NCI-H1092 (cell line): ENCODE data around the gene CST8.

Source experiments
- DNase-seq: peaks from one replicate; lab custom pipeline; 2025; lab: John Stamatoyannopoulos, UW

Gene CST8

DNA sequence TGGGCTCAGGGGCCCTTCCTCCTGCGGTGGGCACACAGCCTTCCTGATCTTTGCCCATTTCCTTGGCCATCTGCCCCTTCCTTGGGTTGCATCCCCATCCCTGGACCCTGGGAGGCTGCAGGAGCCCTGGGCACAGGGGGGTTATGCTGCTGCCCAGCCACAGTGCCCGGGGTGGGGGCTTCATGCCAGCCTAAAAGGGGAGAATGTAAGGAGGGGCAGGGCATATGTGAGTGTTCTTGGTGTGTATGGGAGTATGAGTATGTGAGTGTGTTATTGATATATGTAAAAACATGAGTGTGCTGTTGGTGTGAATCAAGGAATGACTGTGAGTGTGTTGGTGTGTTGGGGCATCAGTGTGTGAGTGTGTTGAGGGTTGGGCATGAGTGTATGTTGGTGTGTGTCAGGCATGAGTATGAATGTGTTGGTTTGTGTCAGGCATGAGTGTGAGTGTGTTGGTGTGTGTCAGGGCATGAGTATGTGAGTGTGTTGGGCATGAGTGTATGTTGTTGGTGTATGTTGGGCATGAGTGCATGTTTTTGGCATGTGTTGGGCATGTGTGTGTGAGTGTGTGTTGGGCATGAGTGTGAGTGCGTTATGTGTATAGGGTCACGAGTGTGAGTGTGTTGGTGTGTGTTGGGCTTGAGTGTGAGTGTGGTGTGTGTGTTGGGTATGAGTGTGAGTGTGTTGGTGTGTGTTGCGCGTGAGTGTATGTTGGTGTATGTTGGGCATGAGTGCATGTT, 14.7 kb upstream of the CST8 start:
- DNase-seq = no peak

DNA sequence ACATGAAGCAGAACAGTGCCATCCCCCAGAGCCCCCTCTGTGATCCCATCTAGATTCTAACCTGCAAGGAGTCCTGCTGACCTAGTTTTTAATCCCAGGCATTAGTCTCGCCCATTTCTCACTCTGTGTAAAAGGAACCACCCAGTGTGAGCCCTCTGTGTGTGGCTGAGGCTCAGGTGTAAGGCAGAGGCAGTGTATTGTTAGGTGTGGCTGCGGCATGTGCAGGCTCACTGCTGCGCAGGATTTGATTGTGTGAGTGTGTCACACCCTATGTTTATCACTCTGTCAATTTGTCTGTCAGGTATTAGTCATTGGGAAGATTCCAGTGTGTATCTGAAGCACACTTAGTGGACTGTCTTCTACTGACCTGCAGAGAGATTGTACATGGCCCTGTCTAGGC, 13.7 kb upstream of the CST8 start:
- DNase-seq = no peak

DNA sequence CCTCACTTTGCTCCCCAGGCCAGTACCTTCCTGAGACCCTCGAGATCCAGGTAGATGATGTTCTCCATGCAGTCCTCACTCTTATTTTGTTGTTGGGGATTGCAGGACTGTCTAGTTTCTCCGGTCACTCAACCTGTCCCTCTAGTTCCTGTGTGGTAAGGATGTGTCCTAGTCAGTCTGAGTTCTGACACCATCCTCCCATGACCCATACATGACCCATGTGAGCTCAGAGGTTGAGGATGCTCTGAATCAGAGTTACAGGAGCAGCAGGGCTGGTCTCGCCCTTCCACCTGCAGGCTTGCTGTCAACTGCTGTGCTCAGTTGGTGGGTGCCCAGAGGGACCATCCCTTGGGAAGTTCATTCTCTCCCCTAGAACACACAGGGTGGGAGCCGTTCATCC, 11.9 kb upstream of the CST8 start:
- DNase-seq = no peak

DNA sequence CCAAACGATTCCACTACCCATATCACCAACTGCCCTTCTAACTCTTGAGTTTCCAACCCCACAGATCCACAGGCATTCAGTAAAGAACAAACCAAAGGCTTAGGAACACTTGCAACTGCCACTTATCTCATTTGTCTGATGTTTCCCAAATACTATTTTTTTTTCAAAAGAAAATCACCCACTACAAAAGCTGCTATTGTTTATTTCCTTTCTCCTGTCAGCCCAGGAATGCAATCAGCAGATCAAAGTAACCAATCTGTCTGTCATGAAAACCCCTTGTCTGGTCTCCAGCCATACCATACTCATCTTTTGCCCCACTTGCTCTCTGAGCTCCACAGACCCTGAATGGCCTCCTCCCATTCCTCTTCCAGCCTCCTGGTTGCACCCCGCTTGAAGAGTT, 8.8 kb upstream of the CST8 start:
- no peak for DNase-seq

DNA sequence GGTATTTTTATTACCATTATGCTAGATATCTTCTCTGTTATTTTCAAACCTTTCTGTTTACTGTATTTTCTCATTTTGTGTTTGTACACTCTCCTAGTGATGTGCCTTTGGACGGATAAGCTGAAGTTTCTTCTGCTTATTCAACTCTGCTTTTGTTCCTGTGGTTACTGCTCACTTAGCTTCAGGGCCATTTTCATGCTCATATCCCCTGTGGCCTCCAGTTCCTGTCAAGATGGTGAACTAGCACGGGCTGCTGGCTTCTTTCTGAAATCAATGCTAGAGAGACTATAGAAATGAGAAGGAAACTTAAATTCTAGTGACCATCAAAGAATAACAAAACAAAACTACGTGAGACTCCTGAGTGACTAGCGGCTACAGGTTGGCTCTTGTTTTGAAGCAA, 6.8 kb upstream of the CST8 start:
- no peak for DNase-seq

DNA sequence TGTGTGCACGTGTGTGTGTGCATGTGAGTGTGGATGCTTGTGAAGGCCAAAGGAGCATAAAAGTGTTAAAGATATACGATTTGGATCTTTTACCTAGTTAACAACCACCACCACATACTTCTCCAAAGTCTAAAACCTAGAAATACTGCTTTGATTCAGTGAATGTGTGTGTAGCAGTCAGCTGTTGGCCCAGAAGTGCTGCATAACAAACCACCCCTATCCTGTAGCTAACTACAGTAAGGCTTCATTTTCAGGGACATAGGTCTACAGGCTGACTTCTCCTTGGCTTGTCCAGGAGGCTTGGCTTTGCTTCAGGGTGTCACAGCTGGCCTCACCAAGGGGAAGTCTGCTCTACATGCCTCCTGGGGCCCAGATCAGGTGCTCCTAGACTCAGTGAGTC, 2.4 kb upstream of the CST8 start:
- no peak for DNase-seq

DNA sequence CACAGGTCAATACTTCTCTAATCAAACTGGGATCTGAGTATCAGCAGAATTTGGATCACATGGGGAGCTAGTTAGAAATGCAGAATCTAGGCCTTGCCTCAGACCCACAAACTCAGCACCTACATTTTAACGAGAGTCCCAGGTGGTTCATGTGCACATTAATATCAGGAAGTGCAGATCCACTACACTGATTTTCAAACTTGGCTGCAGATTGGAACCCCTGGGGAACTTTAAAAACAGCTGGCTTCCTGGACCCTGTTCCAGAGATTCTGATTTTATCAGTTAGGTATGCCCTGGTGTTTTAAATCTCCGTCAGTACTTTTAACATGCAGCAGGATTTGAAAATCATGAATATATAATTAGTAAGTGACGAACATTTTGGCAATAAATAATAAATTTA, 1.9 kb upstream of the CST8 start:
- no peak for DNase-seq

DNA sequence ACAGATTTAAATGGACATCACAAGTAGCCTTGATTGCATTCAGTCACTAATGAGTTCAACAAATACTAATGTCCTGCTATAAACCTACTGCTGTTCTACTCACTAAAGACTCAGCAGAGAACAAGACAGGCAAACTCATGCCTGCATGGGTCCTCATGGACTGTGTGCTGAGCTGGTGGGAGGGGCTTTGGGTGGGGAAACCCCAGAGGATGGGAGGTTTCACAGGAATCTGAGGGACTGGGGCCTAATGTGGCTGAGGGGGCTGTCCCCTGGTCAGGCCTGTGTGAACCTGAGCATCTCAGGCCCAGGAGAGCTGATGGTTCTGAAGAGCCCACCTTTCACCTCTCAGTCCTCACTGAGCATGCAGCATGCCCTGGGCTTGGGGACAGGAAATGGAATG, 1.4 kb downstream of the CST8 start:
- no peak for DNase-seq

DNA sequence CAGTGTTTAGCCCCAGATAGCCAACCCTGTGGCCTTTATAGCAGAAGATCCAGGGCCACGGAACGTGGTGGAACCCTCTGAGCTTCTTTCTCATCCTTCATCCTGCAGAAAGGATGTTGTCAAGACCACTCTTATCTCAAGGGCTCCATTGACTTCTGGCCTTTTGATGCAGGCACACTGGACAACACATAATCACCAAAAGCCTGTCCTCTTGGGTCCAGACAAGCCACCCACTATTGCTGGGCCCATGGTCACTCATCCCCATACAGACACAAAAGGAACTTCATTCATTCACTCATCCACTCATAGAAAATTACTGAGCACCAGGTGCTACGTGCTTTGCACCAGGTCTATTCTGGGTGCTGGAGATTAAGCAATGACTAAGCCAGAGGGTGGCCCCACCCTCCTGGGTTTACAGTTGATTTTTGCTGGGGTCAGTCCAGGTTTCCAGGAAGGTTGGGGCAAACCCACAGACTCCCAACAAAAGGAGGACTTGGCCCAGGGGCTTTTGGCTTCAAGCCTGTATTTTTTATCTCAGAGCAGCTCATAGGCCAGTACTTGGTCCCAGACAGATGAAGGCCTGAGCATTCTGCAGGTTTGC, 2.4 kb downstream of the CST8 start:
- no peak for DNase-seq

DNA sequence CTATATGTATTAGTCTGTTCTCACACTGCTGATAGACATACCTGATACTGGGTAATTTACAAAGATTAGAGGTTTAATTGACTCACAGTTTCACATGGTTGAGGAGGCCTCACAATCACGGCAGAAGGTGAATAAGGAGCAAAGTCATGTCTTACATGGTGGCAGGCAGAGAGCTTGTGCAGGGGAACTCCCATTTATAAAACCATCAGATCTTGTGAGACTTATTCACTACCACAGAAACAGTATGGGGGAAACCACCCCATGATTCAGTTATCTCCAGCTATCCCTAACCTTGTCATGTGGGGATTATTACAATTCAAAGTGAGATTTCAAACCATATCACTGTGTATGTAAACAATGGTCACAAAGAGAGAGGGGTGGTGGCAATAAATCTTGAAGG, 6.6 kb downstream of the CST8 start:
- no peak for DNase-seq

DNA sequence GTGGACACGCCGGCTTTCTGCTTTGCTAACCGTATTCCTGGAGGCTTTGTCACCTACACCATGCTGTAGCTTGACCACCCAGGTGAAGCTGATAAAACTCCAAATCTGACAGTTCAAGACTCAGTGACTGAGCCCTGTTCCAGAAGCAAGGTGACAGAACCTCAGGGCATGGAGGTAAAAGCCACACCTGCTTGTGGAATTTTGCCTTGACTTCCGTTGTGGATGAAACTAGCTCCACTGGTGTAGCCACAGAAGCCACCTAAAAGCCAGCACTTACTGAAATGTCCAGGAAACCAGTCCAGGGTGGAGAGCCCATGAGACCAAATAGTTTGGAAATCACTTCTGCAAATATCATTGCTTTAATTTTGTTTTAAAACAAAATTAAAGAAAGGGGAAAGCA, 11.0 kb downstream of the CST8 start:
- DNase-seq = no peak

DNA sequence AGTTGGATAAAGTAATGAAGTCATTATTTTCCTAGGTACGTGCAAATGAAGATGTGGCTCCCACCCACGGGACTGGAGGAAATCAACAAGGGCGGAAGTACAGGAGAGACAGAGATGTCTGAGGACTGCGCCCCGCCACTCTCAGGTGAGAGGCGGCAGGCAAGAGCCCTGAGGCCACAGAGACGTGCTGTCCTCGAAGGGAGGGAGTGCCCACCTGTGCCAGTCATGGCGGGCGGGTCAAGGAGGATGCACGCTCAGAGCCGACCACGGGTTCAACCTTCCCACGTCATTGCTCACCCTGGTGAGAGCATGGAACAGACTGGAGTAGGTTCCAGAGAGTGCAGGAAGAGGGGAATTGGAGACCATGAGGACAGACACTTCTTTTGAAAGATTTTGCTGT, 12.7 kb downstream of the CST8 start:
- no peak for DNase-seq

DNA sequence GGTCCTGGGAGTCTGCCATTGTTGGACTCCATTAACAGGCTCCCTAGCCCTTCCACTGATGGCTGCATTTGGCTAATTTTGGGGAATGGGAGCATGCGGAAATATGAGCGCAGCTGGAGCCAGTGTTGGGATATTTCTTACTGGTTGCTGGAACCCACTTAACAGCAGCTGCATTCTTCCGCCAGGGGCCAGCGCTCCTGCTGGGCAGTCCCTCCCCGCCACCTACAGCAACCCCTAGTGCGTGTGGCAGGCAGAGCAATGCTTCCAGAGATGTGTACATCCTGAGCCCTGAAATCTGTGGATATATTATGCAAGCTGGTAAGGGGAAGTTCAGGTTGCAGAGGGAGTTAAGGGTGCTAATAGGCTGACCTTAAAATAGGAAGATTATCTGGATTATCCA, 16.4 kb downstream of the CST8 start:
- DNase-seq = no peak

DNA sequence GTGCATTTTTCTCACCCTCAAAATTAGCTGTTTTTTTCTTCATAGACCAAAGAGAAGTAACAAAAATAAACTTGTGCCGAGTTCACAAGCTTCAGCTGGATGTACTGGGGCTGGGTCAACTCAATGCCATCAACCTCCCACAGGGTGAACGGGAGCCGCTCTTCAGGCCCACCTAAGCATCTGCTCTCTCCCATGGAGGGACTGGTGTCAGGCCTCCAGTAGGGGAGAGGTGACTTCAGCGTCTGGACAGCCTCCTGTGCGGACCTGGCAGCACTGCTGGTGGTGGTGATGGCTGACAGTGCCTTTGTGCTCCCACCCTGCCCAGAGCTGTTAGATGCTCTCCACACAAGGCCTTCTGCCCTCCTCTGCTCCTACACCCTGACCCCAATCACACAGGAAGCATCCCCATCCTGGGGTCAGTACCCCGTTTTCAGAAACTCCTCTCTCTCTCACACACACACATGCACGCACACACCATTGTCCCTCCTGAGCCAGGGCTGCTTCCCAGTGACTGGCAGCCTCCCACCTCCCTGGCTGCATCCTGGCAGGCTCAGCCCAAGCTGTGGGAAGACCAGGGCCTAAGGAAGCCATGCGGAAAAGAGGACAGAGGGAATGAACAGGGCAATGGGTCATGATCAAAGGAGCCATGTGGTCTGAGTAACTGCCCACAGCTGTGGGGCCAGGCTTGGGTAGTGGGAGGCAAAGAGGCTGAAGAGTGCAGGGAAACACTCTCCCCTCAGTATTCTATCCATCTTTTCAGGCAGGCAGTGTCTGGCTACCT, 17.7 kb downstream of the CST8 start:
- DNase-seq = no peak

DNA sequence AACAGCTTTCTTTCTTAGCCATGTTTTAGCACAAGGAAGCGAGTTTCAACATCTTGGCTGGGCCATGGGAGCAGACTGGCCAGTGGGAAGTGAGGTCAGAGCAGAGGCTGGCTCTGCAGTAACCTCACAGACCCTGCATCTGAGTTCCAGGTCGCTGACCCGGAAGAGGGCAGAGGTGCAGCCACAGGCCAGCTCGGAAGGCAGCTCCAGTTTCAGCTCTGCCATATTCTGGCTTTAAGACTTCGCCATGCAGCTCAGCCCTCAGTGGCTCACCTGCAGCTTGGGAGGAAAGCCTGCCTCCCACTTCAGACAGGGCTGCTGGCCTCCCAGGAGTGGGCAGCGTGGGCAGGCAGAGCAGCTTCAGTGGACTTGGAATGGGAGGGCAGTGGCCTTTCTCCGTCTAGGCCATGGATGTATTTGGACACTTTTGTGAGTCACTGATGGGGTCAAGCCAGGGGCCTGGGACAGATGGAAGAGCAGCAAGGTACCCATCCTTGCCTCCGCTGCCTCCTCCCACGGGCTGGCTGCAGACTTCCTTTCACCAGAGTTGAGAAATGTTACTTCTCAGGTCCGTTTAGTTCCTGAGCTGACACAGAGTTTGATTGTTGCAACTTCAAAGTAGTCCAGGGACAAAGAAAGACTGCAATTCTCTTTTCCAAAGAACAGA, 18.5 kb downstream of the CST8 start:
- no peak for DNase-seq

DNA sequence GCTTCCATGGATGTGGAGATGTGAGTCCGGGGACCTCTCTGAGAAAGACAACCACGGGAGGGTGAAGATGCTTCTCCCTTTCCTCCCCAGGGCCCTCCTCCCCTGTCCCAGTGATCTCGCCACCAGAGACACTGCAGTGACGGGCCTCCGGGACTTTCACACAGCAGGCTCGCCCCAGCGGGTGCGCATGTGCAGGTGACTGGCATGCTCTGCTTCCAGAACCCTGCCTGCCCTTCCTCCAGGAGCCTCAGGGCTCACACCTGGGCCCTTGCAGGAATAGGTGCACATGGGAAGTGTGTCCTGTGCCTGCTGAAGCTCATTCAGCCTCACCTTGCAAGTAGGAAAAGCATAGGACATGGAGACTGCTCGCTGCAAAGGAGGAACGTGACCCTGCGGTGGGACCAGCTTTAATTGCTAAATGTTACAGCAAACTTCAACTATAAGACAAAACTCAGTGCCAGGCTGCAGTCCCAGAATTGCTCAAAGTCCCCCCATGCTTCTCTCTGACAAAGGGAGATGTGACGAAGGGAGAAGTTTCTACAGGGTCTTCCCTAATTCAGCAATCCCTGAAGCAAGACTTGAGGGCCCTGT, 19.2 kb downstream of the CST8 start:
- DNase-seq = no peak

DNA sequence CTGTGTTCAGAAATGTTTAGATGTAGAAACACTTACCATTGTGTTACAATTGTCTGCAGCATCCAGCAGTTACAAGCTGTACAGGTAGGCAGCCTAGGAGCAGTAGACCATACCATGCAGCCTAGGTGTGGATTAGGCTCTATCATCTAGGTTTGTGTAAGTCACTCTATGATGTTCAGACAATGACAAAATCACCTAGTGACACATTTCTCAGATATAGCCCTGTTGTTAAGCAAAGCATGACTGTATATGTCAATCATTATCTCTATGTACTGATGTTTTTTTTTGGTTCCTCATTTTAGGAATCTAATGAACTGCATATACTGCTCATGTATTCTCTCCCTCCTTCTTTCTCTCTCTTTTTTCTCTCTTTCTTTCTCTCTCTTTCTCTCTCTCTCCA, 22.2 kb downstream of the CST8 start:
- no peak for DNase-seq

DNA sequence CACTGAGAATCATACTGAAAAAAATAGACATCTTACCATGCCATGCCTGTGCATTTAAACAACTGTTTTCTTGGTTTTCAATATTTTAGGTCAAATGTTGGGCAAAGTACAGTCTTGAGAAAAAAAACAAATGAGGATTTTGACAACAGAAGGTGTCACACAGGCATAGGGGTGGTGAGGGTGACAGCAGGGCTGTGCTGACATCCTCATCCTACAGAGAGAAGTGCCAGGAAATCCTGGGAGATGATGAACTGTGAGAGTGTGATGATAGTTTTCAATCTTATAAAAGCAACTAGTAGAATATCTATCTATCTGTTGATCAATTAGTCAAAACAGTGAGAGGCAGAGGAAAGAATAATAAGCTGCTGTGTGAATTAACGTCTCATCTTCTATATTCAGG, 23.9 kb downstream of the CST8 start:
- DNase-seq = no peak

DNA sequence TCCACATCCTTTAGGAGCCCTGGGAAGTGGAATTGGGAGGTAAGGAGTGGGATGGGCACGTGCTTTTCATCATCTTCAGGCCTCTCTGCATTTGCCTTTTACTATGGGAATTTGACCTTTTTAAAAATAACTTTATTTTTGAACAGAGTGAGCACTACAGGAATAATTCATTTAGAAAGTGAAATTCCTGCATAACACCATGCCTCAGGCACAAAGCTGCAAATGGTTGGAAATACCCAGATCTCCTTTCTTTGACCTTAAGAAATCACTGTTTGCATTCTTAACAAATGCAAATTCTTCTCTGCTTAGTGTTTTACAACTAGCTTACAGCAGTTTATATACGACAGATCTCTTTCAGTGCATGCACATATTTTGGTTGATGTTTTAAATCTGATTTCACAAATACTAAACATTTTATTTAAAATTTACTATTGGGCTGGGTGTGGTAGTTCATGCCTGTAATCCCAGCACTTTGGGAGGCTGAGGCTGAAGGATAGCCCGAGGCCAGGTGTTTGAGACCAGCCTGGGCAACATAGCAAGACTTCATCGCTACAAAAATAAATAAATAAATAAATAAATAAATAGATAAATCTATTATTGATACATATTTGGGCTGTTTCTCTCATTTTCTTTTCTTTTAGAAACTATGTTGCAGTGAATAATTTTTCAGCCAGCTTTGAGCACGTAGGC, 24.5 kb downstream of the CST8 start:
- DNase-seq = no peak

DNA sequence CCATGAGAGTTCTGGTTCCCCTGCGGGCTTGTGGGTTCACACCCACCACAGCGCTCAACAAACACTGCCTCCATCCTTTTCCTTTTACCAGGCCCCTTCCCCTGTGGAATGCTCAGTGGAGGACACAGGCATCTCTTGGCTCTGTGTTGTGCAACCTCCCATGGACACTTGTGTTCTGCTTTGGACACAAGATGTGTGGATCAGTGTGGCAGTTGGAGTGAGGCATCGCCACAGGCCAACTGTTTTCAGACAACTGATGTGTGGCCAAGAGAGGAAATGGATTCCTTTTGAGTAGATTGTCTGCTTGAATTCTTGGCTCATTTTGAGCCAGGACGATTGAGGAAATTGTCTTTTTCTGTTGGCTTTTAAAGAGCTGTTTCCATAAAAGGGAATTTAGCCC, 26.8 kb downstream of the CST8 start:
- no peak for DNase-seq

DNA sequence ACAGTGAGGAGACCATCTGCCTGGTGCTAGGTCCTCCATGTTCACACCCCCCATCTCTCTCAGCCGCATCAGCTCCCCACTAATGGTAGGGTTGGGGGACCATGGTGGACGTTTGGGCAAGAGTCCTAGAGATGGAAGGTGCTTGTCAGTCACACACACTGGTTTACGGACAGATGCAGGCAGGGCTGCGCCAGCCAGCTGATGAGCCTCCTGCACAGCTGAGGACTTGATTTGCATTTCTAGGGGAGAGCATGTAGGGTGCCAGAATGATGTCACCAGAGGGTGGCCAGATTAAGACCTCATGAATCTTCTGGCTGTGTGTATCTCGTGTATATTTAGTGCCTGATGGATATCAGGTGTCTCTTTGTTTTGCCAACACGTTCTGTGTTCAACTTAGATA, 28.6 kb downstream of the CST8 start:
- DNase-seq = no peak

DNA sequence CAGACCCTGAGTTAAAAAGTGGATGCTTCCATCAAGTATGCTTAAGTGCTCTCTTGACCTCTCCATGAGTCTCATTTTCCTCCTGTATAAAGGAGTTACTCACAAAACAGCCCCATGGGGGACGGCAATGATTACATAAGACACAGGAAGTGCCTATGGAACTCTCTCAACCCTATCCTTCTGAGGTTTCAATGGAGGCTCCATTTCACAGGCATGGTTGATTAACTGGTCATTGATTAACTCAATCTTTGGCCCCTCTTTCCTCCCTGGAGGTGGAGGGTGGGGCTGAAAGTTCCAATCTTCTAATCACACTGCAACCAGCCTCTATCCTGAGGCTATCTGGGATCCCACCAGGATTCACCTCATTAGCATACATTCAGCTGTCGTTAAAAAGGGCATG, 29.3 kb downstream of the CST8 start:
- no peak for DNase-seq
